Lung (tissue), 12 donors: ENCODE measurements around the gene CANT1. TPM values are rescaled to one million over a fixed set of nuclear protein-coding genes. Genes with fewer than 3 reads are reported as not detected.
A peak's percentile ranks its signal among the peaks of the same experiment; 100 is the strongest.

Experiments
- ATAC-seq: fragments of 200-7000 bp; cut with Tn5 transposase; one replicate; pipeline ENCODE4 v1.9.1; 2020; ENCODE audit warnings: moderate number of reproducible peaks; ENCODE audit not compliant: insufficient read depth, low FRiP score
- DNase-seq, 3 donors: peaks; one replicate each; pipeline ENCODE4 v3.0.0-alpha.2; 2013 to 2017
- H3K27ac ChIP-seq, 2 donors: one replicate each; pipeline ENCODE4 v1.5.1; 2013; ENCODE audit warnings: mild to moderate bottlenecking in 2 of 2, moderate library complexity in 2 of 2, control low read depth in 1 of 2, inconsistent platforms in 1 of 2, low read depth in 1 of 2, low read length in 1 of 2
- H3K27me3 ChIP-seq, 3 donors: one replicate each; pipeline ENCODE4 v1.5.1; 2013; ENCODE audit warnings: low read length in 2 of 3; ENCODE audit not compliant: control insufficient read depth in 3 of 3, insufficient read depth in 3 of 3
- H3K36me3 ChIP-seq, 4 donors: one replicate each; pipeline ENCODE4 v1.5.1; 2013; ENCODE audit warnings: low read length in 4 of 4, mild to moderate bottlenecking in 1 of 4, moderate library complexity in 1 of 4; ENCODE audit not compliant: control insufficient read depth in 4 of 4, insufficient read depth in 4 of 4
- H3K4me1 ChIP-seq, 5 donors: one replicate each; pipeline ENCODE4 v1.5.1; 2013; ENCODE audit warnings: low read length in 5 of 5, mild to moderate bottlenecking in 2 of 5, moderate library complexity in 1 of 5; ENCODE audit not compliant: control insufficient read depth in 5 of 5, insufficient read depth in 5 of 5
- H3K4me3 ChIP-seq: one replicate; pipeline ENCODE4 v1.5.1; 2013; ENCODE audit warnings: mild to moderate bottlenecking, control low read depth, moderate library complexity
- H3K9ac ChIP-seq, 2 donors: one replicate each; pipeline ENCODE4 v1.5.1; 2013; ENCODE audit warnings: low read length in 2 of 2, control low read depth in 1 of 2; ENCODE audit not compliant: insufficient read depth in 1 of 2
- H3K9me3 ChIP-seq, 4 donors: one replicate each; pipeline ENCODE4 v1.5.1; 2013; ENCODE audit warnings: low read length in 3 of 4, mild to moderate bottlenecking in 1 of 4, moderate library complexity in 1 of 4; ENCODE audit not compliant: control insufficient read depth in 4 of 4, insufficient read depth in 3 of 4
- WGBS, 2 donors: extraction: QIAGEN DNeasy Blood & Tissue Kit; methylation state at CpG; one replicate each; pipeline ENCODE4 v1.1.7; 2013; 5-methylcytosine and 5-hydroxymethylcytosine counted together
- polyA plus RNA-seq, 2 donors: library from polyadenylated mRNA; stranded (reverse); fragments of 200-250 nt; gene quantifications; one replicate each; pipeline ENCODE4 v1.2.1, GENCODE V29; 2013
- total RNA-seq, 2 donors: library from RNA; depleted of rRNA in 1 of 2; stranded (reverse); fragments of >200 nt in 1 of 2; gene quantifications; one replicate each; pipeline ENCODE4 v1.2.1, GENCODE V29; 2014 to 2021
- TF ChIP-seq, protein P1 (sequence below): IDR thresholded peaks from 2 replicates; pipeline ENCODE4 v1.5.1; 2012; ENCODE audit warnings: mild to moderate bottlenecking; ENCODE audit errors: control extremely low read depth, extremely low read depth
- donor health status: control.
- donor health status: control.
- donor health status: Bipolar disorder and iron deficiency.
- donor health status: healthy.
- donor health status: DM: yes; HTN: yes; CAD: no.

CANT1 gene
- total and polyA plus RNA-seq, 4 donors: 8.5 to 75.8 (median 48.7) TPM

DNA sequence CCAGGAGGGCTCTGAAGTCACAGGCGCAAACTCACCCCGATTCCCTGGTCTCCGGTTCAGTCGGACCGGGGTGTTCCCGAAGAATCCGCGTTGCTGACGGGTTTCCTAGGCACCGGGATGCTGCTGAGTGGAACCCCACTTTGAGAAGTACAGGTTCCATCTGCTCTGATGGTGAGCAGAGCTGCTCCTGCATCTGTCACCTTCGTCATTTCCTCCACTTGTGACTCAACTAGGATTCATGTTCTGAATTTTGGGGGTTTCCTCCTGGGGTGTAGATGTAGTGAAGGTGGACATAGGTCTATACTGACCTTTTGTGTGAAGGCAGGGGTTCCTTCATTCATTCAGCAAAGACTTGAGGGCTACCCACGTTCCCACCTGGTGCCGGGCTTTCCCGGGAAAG, 54.9 kb downstream of the CANT1 start:
- TF ChIP-seq, protein P1, sequence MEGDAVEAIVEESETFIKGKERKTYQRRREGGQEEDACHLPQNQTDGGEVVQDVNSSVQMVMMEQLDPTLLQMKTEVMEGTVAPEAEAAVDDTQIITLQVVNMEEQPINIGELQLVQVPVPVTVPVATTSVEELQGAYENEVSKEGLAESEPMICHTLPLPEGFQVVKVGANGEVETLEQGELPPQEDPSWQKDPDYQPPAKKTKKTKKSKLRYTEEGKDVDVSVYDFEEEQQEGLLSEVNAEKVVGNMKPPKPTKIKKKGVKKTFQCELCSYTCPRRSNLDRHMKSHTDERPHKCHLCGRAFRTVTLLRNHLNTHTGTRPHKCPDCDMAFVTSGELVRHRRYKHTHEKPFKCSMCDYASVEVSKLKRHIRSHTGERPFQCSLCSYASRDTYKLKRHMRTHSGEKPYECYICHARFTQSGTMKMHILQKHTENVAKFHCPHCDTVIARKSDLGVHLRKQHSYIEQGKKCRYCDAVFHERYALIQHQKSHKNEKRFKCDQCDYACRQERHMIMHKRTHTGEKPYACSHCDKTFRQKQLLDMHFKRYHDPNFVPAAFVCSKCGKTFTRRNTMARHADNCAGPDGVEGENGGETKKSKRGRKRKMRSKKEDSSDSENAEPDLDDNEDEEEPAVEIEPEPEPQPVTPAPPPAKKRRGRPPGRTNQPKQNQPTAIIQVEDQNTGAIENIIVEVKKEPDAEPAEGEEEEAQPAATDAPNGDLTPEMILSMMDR: no peak
- WGBS, 2 donors: 92 to 95% methylated on average over 14 of the region's 14 CpGs
- peaks cover 0 to 36% (median 13%) of the 10 kb centered on the region in 5 donors for H3K4me1 ChIP-seq
- H3K9ac ChIP-seq: no peak overlapping the region
- peaks cover 0 to 17% (median 7%) of the 10 kb centered on the region in 4 donors for H3K9me3 ChIP-seq
- DNase-seq: no peak
- H3K27ac ChIP-seq: no peak overlapping the region
- no peak overlapping the region for H3K4me3 ChIP-seq
- H3K36me3 ChIP-seq: peaks cover 0 to 4% (median 0%) of the 10 kb centered on the region in 4 donors
- H3K27me3 ChIP-seq: no peaks in the 10 kb centered on the region
- ATAC-seq: no peak

DNA sequence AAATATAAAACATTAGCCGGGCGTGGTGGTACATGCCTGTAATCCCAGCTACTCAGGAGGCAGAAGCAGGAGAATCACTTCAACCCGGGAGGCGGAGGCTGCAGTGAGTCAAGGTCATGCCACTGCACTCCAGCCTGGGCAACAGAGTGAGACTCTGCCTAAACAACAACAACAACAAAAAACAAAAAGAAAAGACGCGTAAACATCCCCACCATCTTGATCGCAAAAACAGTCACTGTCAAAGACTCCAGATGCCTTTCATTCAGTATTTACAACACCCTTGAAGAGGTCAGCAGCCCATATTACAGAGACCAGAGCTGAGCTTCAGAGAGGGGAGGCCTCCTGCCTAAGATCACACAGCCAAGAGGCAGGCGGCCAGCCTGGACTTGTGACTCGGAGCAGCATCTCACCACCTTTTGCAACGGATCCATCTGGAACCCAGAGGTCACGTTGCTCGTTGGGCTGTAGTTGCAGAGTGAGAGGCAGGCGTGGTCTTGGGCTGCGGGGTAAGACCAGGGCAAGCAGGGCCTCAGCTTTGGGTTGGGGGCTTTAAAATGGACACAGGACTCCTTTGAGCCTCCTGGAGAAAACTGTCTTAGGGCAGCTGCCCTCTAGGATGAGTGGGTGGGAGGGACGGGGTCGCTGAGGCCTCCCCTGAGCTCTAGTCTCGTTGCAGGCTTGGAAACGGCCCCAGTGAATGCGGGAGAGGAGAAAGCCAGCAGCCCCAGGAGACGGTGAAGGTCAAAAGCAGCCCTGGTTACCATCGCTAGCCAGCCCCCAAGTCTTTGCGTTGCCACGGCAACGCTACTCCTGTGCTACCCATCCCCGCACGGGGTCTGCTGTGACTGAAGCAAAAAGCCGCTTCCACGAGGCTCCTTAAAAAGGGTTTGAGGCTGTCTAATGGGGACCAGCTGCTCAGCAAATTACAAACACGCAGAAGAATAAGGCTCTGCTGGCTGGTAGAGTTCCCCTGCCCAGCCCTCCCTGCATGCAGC, 55.9 kb downstream of the CANT1 start:
- H3K4me3 ChIP-seq: no peak overlapping the region

DNA sequence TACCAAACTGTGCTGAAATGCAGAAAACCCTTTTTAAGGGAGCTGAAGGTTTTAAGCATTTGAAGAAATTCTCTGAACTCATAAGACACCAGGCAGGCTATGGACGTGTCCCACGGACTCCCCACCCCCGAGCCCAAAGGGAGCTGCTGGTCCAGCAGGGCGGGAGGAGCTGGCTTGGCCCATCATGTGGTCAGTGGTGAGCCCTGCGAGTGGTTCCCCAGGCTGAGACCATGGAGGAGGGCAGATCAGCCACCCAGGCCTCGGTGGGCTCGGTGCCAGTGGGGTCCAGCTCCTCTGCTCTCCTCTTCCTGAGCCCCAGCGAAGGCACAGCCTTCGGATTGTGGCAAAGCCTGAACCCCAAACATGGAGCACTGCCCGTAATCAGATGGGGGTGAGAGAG, 56.9 kb downstream of the CANT1 start:
- peak overlapping the region in 1 of 2 donors; percentile 55 for H3K9ac ChIP-seq
- TF ChIP-seq, protein P1: no peak
- no peak for ATAC-seq
- peaks cover 0 to 36% (median 13%) of the 10 kb centered on the region in 5 donors for H3K4me1 ChIP-seq
- DNase-seq: peak in 2 of 3 donors; percentile 39 to 41
- H3K27ac ChIP-seq: no peak overlapping the region
- no peaks in the 10 kb centered on the region for H3K27me3 ChIP-seq
- H3K4me3 ChIP-seq: no peak overlapping the region
- WGBS, 2 donors: 86 to 96% methylated on average over 10 of the region's 10 CpGs
- peaks cover 0 to 4% (median 0%) of the 10 kb centered on the region in 4 donors for H3K36me3 ChIP-seq
- peaks cover 0 to 17% (median 7%) of the 10 kb centered on the region in 4 donors for H3K9me3 ChIP-seq

More for the DNA sequence above, 55.9 kb downstream of the CANT1 start:
- H3K9ac ChIP-seq: no peak overlapping the region
- peak; percentile 57 to 61 (median 58) for DNase-seq
- ATAC-seq: no peak
- 81 to 85% methylated on average over 29 of the region's 29 CpGs for WGBS, 2 donors
- H3K27ac ChIP-seq: no peak overlapping the region
- H3K9me3 ChIP-seq: peaks cover 0 to 17% (median 7%) of the 10 kb centered on the region in 4 donors
- peaks cover 0 to 36% (median 13%) of the 10 kb centered on the region in 5 donors for H3K4me1 ChIP-seq
- TF ChIP-seq, protein P1: no peak
- H3K27me3 ChIP-seq: no peaks in the 10 kb centered on the region
- peaks cover 0 to 4% (median 0%) of the 10 kb centered on the region in 4 donors for H3K36me3 ChIP-seq
